GM12878 (cell line): ENCODE measurements around the gene BTK. TPM values are rescaled to one million over a fixed set of nuclear protein-coding genes. Genes with fewer than 3 reads are reported as not detected.
A peak's percentile ranks its signal among the peaks of the same experiment; 100 is the strongest.

ENCODE experiments used
- ATAC-seq: fragments of 200-7000 bp; cut with Tn5 transposase; 3 replicates; pipeline ENCODE4 v1.9.1; 2020; ENCODE audit warnings: mild to moderate bottlenecking, moderate library complexity
- BruUV-seq: library from RNA; stranded (reverse); fragments of 400-500 nt; replicated peaks from 2 replicates; lab custom pipeline; 2021; lab: Mats Ljungman, UMichigan
- CTCF ChIA-PET: fragments of 300-600 bp; sonication (Branson Sonifier 250); formaldehyde crosslinking; extraction: SDS; loops from one replicate; lab custom pipeline; 2021; ENCODE audit warnings: inconsistent platforms; lab: Yijun Ruan, JAX
- POLR2A ChIA-PET: fragments of 350-600 bp; formaldehyde crosslinking; extraction: SDS; loops from one replicate; lab custom pipeline; 2021; ENCODE audit warnings: inconsistent platforms; lab: Charles Lee
- RAD21 ChIA-PET: fragments of 300-600 bp; sonication (Branson Sonifier 250); formaldehyde crosslinking; loops from one replicate; lab custom pipeline; 2023; ENCODE audit warnings: antibody characterized with exemption; ENCODE audit not compliant: unreplicated experiment; lab: Charles Lee
- SMC1A ChIA-PET: fragments of 300-600 bp; sonication (Branson Sonifier 250); formaldehyde crosslinking; loops from one replicate; lab custom pipeline; 2023; ENCODE audit not compliant: unreplicated experiment, uncharacterized antibody; lab: Charles Lee
- DNase-seq: peaks from one replicate; pipeline ENCODE4 v3.0.0-alpha.2; 2011; ENCODE audit warnings: low read depth, low spot score
- FAIRE-seq: peaks from 3 replicates; lab custom pipeline; 2011; peaks lifted over from hg19 to GRCh38; lab: Jason Lieb, UNC
- H2AFZ ChIP-seq: 2 replicates; pipeline ENCODE4 v1.6.0; 2011; ENCODE audit warnings: low read depth, low read length, control low read depth; ENCODE audit not compliant: control insufficient read depth
- H3K27ac ChIP-seq: 2 replicates; pipeline ENCODE4 v1.5.1; 2011; ENCODE audit warnings: control low read depth; ENCODE audit not compliant: control insufficient read depth, insufficient read depth
- H3K27me3 ChIP-seq, 2 experiments: replicated peaks in 1 of 2; 2 replicates each; pipeline versions ENCODE4 v1.6.0 to v1.6.1; 2011; ENCODE audit warnings: low read length in 1 of 2; ENCODE audit not compliant: control insufficient read depth in 2 of 2, insufficient read depth in 2 of 2
- H3K36me3 ChIP-seq, 2 experiments: 2 replicates each; pipeline ENCODE4 v1.5.1; 2011; ENCODE audit warnings: low read length in 1 of 2; ENCODE audit not compliant: control insufficient read depth in 2 of 2, insufficient read depth in 2 of 2
- H3K4me1 ChIP-seq: 2 replicates; pipeline ENCODE4 v1.6.1; 2011; ENCODE audit warnings: mild to moderate bottlenecking, low read length, moderate library complexity, mixed read lengths; ENCODE audit not compliant: control insufficient read depth, insufficient read depth
- H3K4me2 ChIP-seq: 2 replicates; pipeline ENCODE4 v1.6.0; 2011; ENCODE audit warnings: control low read depth; ENCODE audit not compliant: control insufficient read depth, insufficient read depth
- H3K4me3 ChIP-seq: fragments of 200-600 bp; sonication (generic); 2 replicates; pipeline ENCODE4 v1.5.1; 2016
- H3K79me2 ChIP-seq: 2 replicates; pipeline ENCODE4 v1.6.0; 2011; ENCODE audit warnings: low read length; ENCODE audit not compliant: control insufficient read depth, insufficient read depth
- H3K9ac ChIP-seq: 2 replicates; pipeline ENCODE4 v1.8.0; 2011; ENCODE audit warnings: low read length, control low read depth, mixed read lengths; ENCODE audit not compliant: control insufficient read depth, insufficient read depth
- H3K9me3 ChIP-seq: replicated peaks from 3 replicates; pipeline ENCODE4 v1.5.1; 2011; ENCODE audit warnings: mild to moderate bottlenecking, low read length; ENCODE audit not compliant: control insufficient read depth, insufficient read depth
- H4K20me1 ChIP-seq: 2 replicates; pipeline ENCODE4 v1.6.0; 2011; ENCODE audit not compliant: control insufficient read depth, insufficient read depth
- BMI1 ChIP-seq: fragments of 450-650 bp; IDR thresholded peaks from 2 replicates; pipeline ENCODE4 v1.6.1; 2016; ENCODE audit warnings: mild to moderate bottlenecking, moderate library complexity, borderline replicate concordance
- RUNX3 ChIP-seq: IDR thresholded peaks from 2 replicates; pipeline ENCODE4 v1.6.1; 2012; ENCODE audit warnings: low read length, inconsistent platforms
- USF2 ChIP-seq: IDR thresholded peaks from 2 replicates; pipeline ENCODE4 v1.6.1; 2011; ENCODE audit warnings: low read depth, low read length, improper control_type of control experiment, borderline replicate concordance
- WGBS: methylation state at CpG from one replicate; pipeline ENCODE4 v1.1.6; 2016; ENCODE audit warnings: low lambda C conversion rate; ENCODE audit not compliant: insufficient replicate concordance, insufficient coverage; ENCODE audit errors: missing lambda C conversion rate; 5-methylcytosine and 5-hydroxymethylcytosine counted together
- in situ Hi-C: fragments of 300-500 bp; cut with MboI; formaldehyde crosslinking; loops from 9 replicates; pipeline ENCODE4 v1.14.3; 2018; ENCODE audit warnings: mixed read lengths
- intact Hi-C: fragments of 100-400 bp; cut with micrococcal nuclease; formaldehyde crosslinking; loops from one replicate; pipeline ENCODE4 v1.14.2; 2022; ENCODE audit not compliant: unreplicated experiment
- polyA plus RNA-seq, 11 experiments: library from polyadenylated mRNA; depleted of rRNA in 4 of 11; unstranded in 6 of 11; stranded (reverse) in 5 of 11; fragments of >200 nt; fragmentation: Nextera tagmentation in 4 of 11; fragmentation: Illumina TruSeq in 1 of 11; extraction: Ambion mirVana in 4 of 11; extraction: Trizol in 1 of 11; gene quantifications; 1 replicate in 1 of 11; 2 replicates in 10 of 11; pipeline versions ENCODE4 v1.2.1 to v1.2.3, GENCODE V29; 2011 to 2016; ENCODE audit warnings: inconsistent platforms in 2 of 11, missing spikeins in 2 of 11, low read depth in 1 of 11
- total RNA-seq, 4 experiments: library from RNA; depleted of rRNA in 3 of 4; stranded (reverse); fragments of >200 nt in 3 of 4; fragmentation: Illumina TruSeq in 1 of 4; extraction: Trizol in 1 of 4; gene quantifications; 2 replicates each; pipeline versions ENCODE4 v1.2.1 to v1.2.3, GENCODE V29; 2013 to 2021

BTK gene
- total and polyA plus RNA-seq, 10 of the 15 experiments (the other 5 are each of a cell fraction or from before 2014, with no cell fraction given) = 24.0 to 154 (median 88.9) TPM

- no peak for TF ChIP-seq USF2
Measured at GRCh38 chrX:101385795-101386541, at the start of gene BTK (continued).

GRCh38 chrX:101430457-101431078, 44.6 kb upstream of the BTK start:
- H3K36me3 ChIP-seq = no peaks in the 10 kb centered on the region
- RAD21 ChIA-PET = no interaction called here
- ATAC-seq = peak; percentile 70
- BruUV-seq = no TSS peak
- in situ Hi-C loops = no loop called here
- no peaks in the 10 kb centered on the region for H3K9me3 ChIP-seq
- no peaks in the 10 kb centered on the region for H4K20me1 ChIP-seq
- 12% methylated on average over 2 of the region's 2 CpGs for WGBS
- CTCF ChIA-PET = interaction anchor here (0.6 kb wide), 1 partner anchor 303 kb away, joined by 3 read pairs; no protein-coding TSS in a partner anchor
- H3K79me2 ChIP-seq = no peaks in the 10 kb centered on the region
- H3K4me2 ChIP-seq = no peak overlapping the region
- H3K27me3 ChIP-seq = no peaks in the 10 kb centered on the region
- H3K4me3 ChIP-seq = no peak overlapping the region
- FAIRE-seq = no peak
- no peak overlapping the region for H3K9ac ChIP-seq
- TF ChIP-seq RUNX3 (peak; percentile 78), BMI1 (no peak)
- no peak overlapping the region for H2AFZ ChIP-seq
- SMC1A ChIA-PET = no interaction called here
- H3K4me1 ChIP-seq = no peaks in the 10 kb centered on the region; the same call in 1 of the 2 replicates
- DNase-seq = no peak
- intact Hi-C loops = no loop called here
- POLR2A ChIA-PET = no interaction called here
- no peak overlapping the region for H3K27ac ChIP-seq
